ENCODE data around the gene UBN2. TPM values are rescaled to one million over a fixed set of nuclear protein-coding genes. Genes with fewer than 3 reads are reported as not detected.

The UBN2 gene
- total RNA-seq, 1 donor from 2014 or later, result 30.1 TPM

DNA sequence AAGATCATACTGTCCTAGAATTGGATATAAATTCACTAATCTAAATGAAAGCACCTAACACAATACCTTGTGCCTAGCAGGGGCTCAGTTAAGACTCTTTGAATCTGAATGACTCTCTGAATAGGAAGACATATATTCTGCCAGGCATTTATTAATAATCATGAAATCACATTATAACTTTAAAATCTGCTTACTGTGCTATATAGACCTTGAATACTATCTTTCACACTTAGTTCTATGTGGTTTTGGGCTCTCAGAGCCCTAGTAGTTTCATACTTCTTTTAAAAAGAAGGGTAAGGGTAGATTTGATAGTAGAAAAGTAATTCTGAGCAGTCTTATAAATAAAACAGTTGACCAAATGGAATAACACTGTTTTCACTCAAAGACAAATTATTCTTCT lies 10.2 kb downstream of the UBN2 start:
- TF ChIP-seq, protein P1, sequence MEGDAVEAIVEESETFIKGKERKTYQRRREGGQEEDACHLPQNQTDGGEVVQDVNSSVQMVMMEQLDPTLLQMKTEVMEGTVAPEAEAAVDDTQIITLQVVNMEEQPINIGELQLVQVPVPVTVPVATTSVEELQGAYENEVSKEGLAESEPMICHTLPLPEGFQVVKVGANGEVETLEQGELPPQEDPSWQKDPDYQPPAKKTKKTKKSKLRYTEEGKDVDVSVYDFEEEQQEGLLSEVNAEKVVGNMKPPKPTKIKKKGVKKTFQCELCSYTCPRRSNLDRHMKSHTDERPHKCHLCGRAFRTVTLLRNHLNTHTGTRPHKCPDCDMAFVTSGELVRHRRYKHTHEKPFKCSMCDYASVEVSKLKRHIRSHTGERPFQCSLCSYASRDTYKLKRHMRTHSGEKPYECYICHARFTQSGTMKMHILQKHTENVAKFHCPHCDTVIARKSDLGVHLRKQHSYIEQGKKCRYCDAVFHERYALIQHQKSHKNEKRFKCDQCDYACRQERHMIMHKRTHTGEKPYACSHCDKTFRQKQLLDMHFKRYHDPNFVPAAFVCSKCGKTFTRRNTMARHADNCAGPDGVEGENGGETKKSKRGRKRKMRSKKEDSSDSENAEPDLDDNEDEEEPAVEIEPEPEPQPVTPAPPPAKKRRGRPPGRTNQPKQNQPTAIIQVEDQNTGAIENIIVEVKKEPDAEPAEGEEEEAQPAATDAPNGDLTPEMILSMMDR (conservative IDR thresholded peaks at IDR 0.05), result no peak
- no peak for DNase-seq (ENCODE audit: low read depth, low spot score)
- H3K4me1 Mint-ChIP-seq, result no peaks in the 10 kb centered on the region
- H3K27me3 Mint-ChIP-seq (ENCODE audit: low read depth), result no peaks in the 10 kb centered on the region
- H3K36me3 Mint-ChIP-seq (ENCODE audit: low read depth), result peaks cover 17% of the 10 kb centered on the region
- no peak overlapping the region for H3K27ac Mint-ChIP-seq (ENCODE audit: unreplicated experiment)
- no peaks in the 10 kb centered on the region for H3K9me3 Mint-ChIP-seq
- no peak overlapping the region for H3K4me3 Mint-ChIP-seq

DNA sequence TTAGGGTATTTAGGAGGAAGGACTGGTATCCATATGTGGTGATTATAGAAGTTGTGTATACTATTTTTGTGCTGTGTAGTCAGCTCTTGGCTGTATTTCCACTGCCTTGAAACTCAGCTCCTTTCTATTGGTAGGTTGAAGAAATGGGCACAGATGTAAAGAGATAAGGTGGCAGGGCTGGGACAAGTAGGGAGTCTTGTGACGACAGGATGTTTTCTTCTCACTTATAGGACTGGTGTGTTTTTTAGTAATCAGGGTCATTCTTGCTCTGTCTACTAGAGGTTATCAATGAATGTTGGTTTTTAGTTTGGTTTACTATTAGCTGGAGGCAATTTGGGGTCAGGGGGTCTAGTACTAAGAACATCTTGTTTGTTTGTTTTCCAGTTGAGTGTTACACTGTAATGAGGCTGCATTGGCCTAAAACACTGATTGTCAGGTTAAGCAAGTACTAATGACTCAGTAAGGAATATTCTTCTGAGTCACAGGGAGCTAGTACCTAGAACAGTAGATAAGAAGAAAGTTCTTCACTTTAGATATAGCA lies 11.8 kb downstream of the UBN2 start:
- Mint-ChIP-seq H3K27ac (ENCODE audit: unreplicated experiment) (peak overlapping the region; percentile 29), H3K4me1 (no peaks in the 10 kb centered on the region), H3K27me3 (ENCODE audit: low read depth) (no peaks in the 10 kb centered on the region), H3K4me3 (no peak overlapping the region), H3K9me3 (no peaks in the 10 kb centered on the region), H3K36me3 (ENCODE audit: low read depth) (peaks cover 14% of the 10 kb centered on the region)
- no peak for DNase-seq (ENCODE audit: low read depth, low spot score)
- TF ChIP-seq, protein P1 (conservative IDR thresholded peaks at IDR 0.05), result no peak

DNA sequence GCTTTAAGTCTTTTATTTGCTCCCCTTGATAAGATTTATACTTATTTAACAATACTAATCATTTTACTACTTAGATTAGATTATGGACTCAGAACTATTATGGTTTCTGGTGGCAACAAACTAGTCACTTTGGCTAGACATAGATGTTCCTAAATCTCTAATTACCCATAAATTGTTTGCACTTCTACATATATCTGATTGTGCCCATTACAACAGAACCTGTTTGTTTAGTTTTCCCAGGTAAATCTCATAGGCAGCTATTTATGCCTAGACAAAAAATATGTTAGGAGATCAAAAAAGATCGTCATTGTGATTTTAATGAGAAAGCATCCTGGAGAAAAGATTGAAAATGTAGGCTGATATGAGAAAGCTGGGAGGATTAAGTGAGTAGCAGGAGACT lies 14.4 kb downstream of the UBN2 start:
- TF ChIP-seq, protein P1 (conservative IDR thresholded peaks at IDR 0.05), result no peak
- Mint-ChIP-seq H3K9me3 (no peaks in the 10 kb centered on the region), H3K4me1 (no peaks in the 10 kb centered on the region), H3K36me3 (ENCODE audit: low read depth) (peaks cover 11% of the 10 kb centered on the region), H3K4me3 (no peak overlapping the region), H3K27me3 (ENCODE audit: low read depth) (no peaks in the 10 kb centered on the region), H3K27ac (ENCODE audit: unreplicated experiment) (no peak overlapping the region)
- no peak for DNase-seq (ENCODE audit: low read depth, low spot score)

DNA sequence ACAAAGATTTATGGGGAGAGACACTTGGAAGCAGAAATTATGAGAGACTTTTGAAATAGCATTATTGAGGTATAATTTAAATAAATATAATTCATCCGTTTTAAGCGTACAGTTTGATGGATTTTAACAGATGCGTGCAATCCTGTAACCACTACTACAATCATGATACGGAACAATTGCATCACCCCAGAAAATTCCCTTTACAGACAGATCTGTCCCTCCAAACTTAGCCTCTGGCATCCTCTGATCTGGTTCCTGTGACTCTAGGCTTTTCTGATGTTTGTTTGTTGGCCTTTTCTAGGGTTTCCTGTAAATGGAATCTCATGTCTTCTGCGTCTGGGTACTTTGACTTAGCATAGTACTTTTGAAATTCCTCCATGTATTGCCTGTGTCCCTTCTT lies 15.5 kb downstream of the UBN2 start:
- no peak overlapping the region for H3K27ac Mint-ChIP-seq (ENCODE audit: unreplicated experiment)
- H3K4me3 Mint-ChIP-seq, result no peak overlapping the region
- TF ChIP-seq, protein P1 (conservative IDR thresholded peaks at IDR 0.05), result no peak
- no peak for DNase-seq (ENCODE audit: low read depth, low spot score)
- no peaks in the 10 kb centered on the region for H3K9me3 Mint-ChIP-seq
- no peaks in the 10 kb centered on the region for H3K4me1 Mint-ChIP-seq
- no peaks in the 10 kb centered on the region for H3K27me3 Mint-ChIP-seq (ENCODE audit: low read depth)
- H3K36me3 Mint-ChIP-seq (ENCODE audit: low read depth), result peaks cover 8% of the 10 kb centered on the region

DNA sequence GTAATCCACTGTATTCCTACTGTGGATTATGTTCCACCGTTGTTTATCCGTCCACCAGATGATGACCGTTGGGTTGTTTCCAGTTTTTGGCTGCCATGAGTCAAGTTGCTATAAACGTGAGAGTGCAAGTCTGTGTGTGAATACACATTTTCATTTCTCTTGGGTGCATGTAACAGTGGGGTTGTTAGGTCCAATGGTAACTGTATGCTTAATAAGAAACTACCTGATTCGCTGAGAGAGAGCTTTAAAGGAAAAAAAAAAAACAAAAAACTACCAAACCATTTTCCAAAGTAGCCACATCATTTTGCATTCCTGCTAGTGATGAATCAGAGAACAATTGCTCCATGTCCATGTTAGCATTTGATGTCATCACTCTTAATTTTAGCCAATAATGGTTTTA lies 15.9 kb downstream of the UBN2 start:
- H3K27me3 Mint-ChIP-seq (ENCODE audit: low read depth), result no peaks in the 10 kb centered on the region
- H3K9me3 Mint-ChIP-seq, result no peaks in the 10 kb centered on the region
- TF ChIP-seq, protein P1 (conservative IDR thresholded peaks at IDR 0.05), result no peak
- no peak overlapping the region for H3K4me3 Mint-ChIP-seq
- peaks cover 8% of the 10 kb centered on the region for H3K36me3 Mint-ChIP-seq (ENCODE audit: low read depth)
- no peaks in the 10 kb centered on the region for H3K4me1 Mint-ChIP-seq
- no peak for DNase-seq (ENCODE audit: low read depth, low spot score)
- H3K27ac Mint-ChIP-seq (ENCODE audit: unreplicated experiment), result no peak overlapping the region

All from neural crest cell (in vitro differentiated cells).